Breast epithelium (tissue), 4 donors: ENCODE results near the gene NINJ1. TPM values are rescaled to one million over a fixed set of nuclear protein-coding genes. Genes with fewer than 3 reads are reported as not detected.

Experiments
- DNase-seq, 2 donors: peaks; one replicate each; pipeline ENCODE4 v3.0.0-alpha.2; 2019; ENCODE audit warnings: low spot score in 2 of 2
- H3K27ac ChIP-seq, 2 donors: fragments of 200-600 bp; sonication (generic) in 1 of 2; one replicate each; pipeline ENCODE4 v1.5.1; 2016 to 2019; ENCODE audit warnings: mild to moderate bottlenecking in 1 of 2
- H3K27me3 ChIP-seq, 2 donors: fragments of 200-600 bp; sonication (generic) in 1 of 2; one replicate each; pipeline versions ENCODE4 v1.5.1 to v1.6.0; 2017 to 2019; ENCODE audit warnings: control low read depth in 1 of 2, mild to moderate bottlenecking in 1 of 2
- H3K36me3 ChIP-seq: fragments of 200-600 bp; one replicate; pipeline ENCODE4 v1.5.1; 2019
- H3K4me1 ChIP-seq, 2 donors: fragments of 200-600 bp; sonication (generic); one replicate each; pipeline ENCODE4 v1.5.1; 2016 to 2019; ENCODE audit warnings: control low read depth in 1 of 2
- H3K4me3 ChIP-seq, 3 donors: fragments of 200-600 bp; sonication (generic); 1 replicate in 2 of 3; 2 replicates in 1 of 3; pipeline ENCODE4 v1.5.1; 2016 to 2019; ENCODE audit warnings: mild to moderate bottlenecking in 3 of 3, moderate library complexity in 2 of 3
- H3K9me3 ChIP-seq, 2 donors: fragments of 200-600 bp; sonication (generic) in 1 of 2; one replicate each; pipeline ENCODE4 v1.5.1; 2016 to 2019; ENCODE audit warnings: control low read depth in 1 of 2
- POLR2A ChIP-seq: fragments of 450-650 bp; IDR thresholded peaks from one replicate; pipeline ENCODE4 v1.6.1; 2016; ENCODE audit warnings: antibody characterized with exemption, mild to moderate bottlenecking, moderate library complexity
- POLR2AphosphoS5 ChIP-seq, 3 donors: sonication (generic); formaldehyde crosslinking; IDR thresholded peaks; one replicate each; pipeline ENCODE4 v1.6.1; 2017; ENCODE audit warnings: antibody characterized with exemption in 3 of 3
- intact Hi-C: fragments of 100-400 bp; cut with DNase I; formaldehyde crosslinking; loops from one replicate; pipeline ENCODE4 v1.15.1; 2023; ENCODE audit warnings: low total_unique reads
- total RNA-seq, 3 donors: library from RNA; depleted of rRNA; stranded (reverse); fragments of >200 nt; gene quantifications; one replicate each; pipeline ENCODE4 v1.1.0, GENCODE V29; 2016
- TF ChIP-seq, protein P1 (sequence below), 3 donors: fragments of 450-650 bp; IDR thresholded peaks; one replicate each; pipeline ENCODE4 v1.5.1; 2016 to 2017; ENCODE audit warnings: antibody characterized with exemption in 3 of 3, mild to moderate bottlenecking in 3 of 3, moderate library complexity in 3 of 3

NINJ1 gene
- total RNA-seq, 3 donors from 2014 or later, result 89.8 to 109 (median 109) TPM

DNA sequence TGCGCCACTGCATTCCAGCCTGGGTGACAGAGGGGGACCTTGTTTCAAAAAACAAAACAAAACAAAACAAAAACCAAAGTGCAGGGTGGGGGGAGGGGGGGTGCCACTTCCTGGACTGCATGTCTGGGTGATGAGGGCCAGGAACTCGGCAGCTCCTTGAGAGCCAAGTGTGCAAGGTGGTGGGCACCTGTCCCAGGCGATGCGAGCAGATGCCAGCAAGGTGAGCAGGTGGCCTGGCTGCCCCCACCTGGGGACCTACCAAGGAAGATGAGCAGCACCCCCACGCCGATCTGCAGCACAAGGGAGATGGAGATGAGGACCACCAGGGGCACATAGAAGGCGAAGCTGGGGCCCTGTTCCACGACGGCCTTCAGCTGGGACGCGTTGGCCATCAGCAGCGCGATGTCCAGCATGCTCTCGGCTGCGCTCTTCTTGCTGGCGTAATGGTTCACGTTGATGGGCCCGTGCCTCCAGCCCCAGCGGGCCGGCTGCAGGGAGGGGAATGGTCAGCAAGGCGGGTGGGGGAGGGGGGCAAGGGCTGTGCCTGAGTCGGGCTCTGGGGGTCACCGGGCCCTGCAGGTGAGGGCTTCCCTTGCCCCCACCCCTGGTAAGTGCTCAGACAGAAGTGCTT lies 7.8 kb downstream of the NINJ1 start:
- DNase-seq, result peak in 1 of 2 donors; percentile 40
- intact Hi-C loops, result no loop called here
- no peaks in the 10 kb centered on the region for H3K9me3 ChIP-seq
- H3K4me1 ChIP-seq, result peaks cover 20 to 30% of the 10 kb centered on the region in 2 donors
- no peaks in the 10 kb centered on the region for H3K27me3 ChIP-seq
- peak overlapping the region in 1 of 2 donors; percentile 91 for H3K27ac ChIP-seq
- TF ChIP-seq POLR2AphosphoS5 (IDR thresholded peaks at IDR 0.05), result no peak
- TF ChIP-seq POLR2A, result no peak
- TF ChIP-seq, protein P1, sequence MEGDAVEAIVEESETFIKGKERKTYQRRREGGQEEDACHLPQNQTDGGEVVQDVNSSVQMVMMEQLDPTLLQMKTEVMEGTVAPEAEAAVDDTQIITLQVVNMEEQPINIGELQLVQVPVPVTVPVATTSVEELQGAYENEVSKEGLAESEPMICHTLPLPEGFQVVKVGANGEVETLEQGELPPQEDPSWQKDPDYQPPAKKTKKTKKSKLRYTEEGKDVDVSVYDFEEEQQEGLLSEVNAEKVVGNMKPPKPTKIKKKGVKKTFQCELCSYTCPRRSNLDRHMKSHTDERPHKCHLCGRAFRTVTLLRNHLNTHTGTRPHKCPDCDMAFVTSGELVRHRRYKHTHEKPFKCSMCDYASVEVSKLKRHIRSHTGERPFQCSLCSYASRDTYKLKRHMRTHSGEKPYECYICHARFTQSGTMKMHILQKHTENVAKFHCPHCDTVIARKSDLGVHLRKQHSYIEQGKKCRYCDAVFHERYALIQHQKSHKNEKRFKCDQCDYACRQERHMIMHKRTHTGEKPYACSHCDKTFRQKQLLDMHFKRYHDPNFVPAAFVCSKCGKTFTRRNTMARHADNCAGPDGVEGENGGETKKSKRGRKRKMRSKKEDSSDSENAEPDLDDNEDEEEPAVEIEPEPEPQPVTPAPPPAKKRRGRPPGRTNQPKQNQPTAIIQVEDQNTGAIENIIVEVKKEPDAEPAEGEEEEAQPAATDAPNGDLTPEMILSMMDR (IDR thresholded peaks at IDR 0.05), result no peak
- H3K36me3 ChIP-seq, result no peaks in the 10 kb centered on the region
- peak overlapping the region in 1 of 3 donors; percentile 44 for H3K4me3 ChIP-seq

DNA sequence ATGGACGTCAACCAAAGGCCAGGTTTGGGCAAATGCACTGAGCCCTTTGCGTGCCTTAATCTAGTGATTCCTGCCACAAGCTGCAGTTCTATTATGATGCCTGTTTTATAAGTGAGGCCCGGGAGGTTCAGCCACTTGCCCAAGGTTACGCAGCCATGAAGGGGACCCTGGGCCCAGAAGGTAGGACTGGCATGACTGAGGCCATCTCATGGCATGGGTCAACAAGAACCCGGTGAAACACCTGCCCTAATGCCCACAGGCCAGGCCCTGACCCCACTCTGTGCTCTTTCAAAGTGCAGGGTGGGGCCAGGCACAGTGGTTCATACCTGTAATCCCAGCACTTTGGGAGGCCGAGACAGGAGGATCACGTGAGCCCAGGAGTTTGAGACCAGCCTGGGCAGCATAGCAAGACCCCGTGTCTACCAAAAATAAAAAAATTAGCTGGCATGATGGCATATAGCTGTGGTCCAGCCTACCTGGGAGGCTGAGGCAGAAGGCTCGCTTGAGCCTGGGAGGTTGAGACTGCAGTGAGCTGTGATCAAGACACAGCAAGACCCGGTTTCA lies 8.6 kb downstream of the NINJ1 start:
- H3K4me1 ChIP-seq, result peaks cover 15 to 23% of the 10 kb centered on the region in 2 donors
- H3K4me3 ChIP-seq, result no peak overlapping the region
- H3K27ac ChIP-seq, result no peak overlapping the region
- TF ChIP-seq POLR2A, result no peak
- TF ChIP-seq, protein P1 (IDR thresholded peaks at IDR 0.05), result no peak
- no peak for TF ChIP-seq POLR2AphosphoS5 (IDR thresholded peaks at IDR 0.05)
- H3K9me3 ChIP-seq, result no peaks in the 10 kb centered on the region
- intact Hi-C loops, result no loop called here
- H3K27me3 ChIP-seq, result no peaks in the 10 kb centered on the region
- no peaks in the 10 kb centered on the region for H3K36me3 ChIP-seq
- DNase-seq, result peak in 1 of 2 donors; percentile 7

DNA sequence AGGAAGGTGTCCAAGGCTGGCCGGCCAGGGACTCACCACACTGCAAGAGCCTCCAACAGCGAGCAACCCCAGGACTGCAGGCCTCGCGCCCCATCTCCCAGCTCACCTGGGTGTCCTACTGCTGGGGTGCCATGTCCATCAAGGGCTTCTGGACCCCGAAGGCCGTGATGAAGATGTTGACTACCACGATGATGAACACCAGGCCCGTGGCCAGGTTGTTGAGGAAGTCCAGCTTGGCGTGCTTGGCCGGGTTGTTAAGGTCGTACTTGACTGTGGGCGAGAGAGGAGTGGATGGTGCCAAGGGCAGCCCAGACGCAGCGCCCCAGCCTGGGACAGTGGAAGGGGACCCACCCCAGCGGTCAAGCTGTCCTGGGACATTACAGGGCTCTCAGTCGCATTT lies 9.3 kb downstream of the NINJ1 start:
- Histone ChIP-seq H3K4me3 (no peak overlapping the region), H3K36me3 (no peaks in the 10 kb centered on the region), H3K27ac (peak overlapping the region in 1 of 2 donors; percentile 5), H3K9me3 (no peaks in the 10 kb centered on the region), H3K4me1 (peaks cover 15 to 23% of the 10 kb centered on the region in 2 donors), H3K27me3 (no peaks in the 10 kb centered on the region)
- intact Hi-C loops, result no loop called here
- DNase-seq, result peak in 1 of 2 donors; percentile 46
- TF ChIP-seq POLR2A, result no peak
- TF ChIP-seq POLR2AphosphoS5 (IDR thresholded peaks at IDR 0.05), result no peak
- TF ChIP-seq, protein P1 (IDR thresholded peaks at IDR 0.05), result no peak

- Histone ChIP-seq H3K36me3 (no peaks in the 10 kb centered on the region), H3K27ac (no peak overlapping the region), H3K9me3 (no peaks in the 10 kb centered on the region), H3K4me1 (peaks cover 4 to 14% of the 10 kb centered on the region in 2 donors), H3K27me3 (no peaks in the 10 kb centered on the region), H3K4me3 (no peak overlapping the region)
- intact Hi-C loops, result no loop called here
- no peak for TF ChIP-seq POLR2AphosphoS5 (IDR thresholded peaks at IDR 0.05)
- DNase-seq, result peak in 1 of 2 donors; percentile 42
Measured at GRCh38 chr9:93123561-93124283, 10.3 kb downstream of the NINJ1 start.

DNA sequence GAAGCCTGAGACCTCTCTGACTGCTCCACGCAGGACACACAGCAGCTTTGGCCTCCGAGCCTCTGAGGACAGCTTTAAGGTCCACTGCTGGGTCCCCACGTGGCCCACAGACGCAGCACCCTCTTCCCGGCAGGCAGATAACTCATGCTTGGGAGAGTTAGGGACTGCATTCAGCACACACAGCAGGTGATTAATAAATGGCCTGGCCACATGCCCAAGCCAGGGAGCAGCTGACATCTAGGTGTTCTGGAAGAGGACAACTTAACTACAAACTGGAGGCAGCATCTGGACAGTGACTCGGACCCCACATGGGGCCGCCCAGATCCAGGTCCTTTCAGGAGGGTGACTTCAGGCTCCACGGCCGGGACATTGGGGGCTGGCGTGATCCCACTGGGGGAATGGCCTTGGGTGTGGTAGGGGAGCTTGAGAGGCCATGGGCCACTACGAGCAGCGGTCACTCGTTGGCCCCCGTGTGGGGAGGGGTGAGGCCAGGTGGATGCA lies 11.3 kb downstream of the NINJ1 start:
- no peaks in the 10 kb centered on the region for H3K27me3 ChIP-seq
- intact Hi-C loops, result no loop called here
- H3K4me1 ChIP-seq, result peaks cover 4 to 14% of the 10 kb centered on the region in 2 donors
- no peaks in the 10 kb centered on the region for H3K9me3 ChIP-seq
- H3K36me3 ChIP-seq, result no peaks in the 10 kb centered on the region
- peak in 1 of 2 donors; percentile 45 for DNase-seq
- H3K27ac ChIP-seq, result peak overlapping the region in 1 of 2 donors; percentile 1
- TF ChIP-seq POLR2AphosphoS5 (IDR thresholded peaks at IDR 0.05) (no peak), POLR2A (no peak)
- TF ChIP-seq, protein P1 (IDR thresholded peaks at IDR 0.05), result no peak
- H3K4me3 ChIP-seq, result no peak overlapping the region
